SK-N-SH treated with all-trans-retinoic acid at 6 μM for 48 hours (cell line): ENCODE results near the gene PDGFB.

Experiments used
- ARNTL ChIP-seq: fragments of 450-650 bp; formaldehyde crosslinking; IDR thresholded peaks from 2 replicates; pipeline ENCODE4 v1.5.0; 2020; ENCODE audit warnings: low read depth, mild to moderate bottlenecking, moderate library complexity, borderline replicate concordance
- CSDC2 ChIP-seq: fragments of 250-450 bp; sonication (Bioruptor Pico); IDR thresholded peaks from 2 replicates; pipeline ENCODE4 v1.5.0; 2020; ENCODE audit warnings: mild to moderate bottlenecking, moderate library complexity
- ESRRG ChIP-seq: fragments of 250-450 bp; sonication (Bioruptor Pico); IDR thresholded peaks from 2 replicates; pipeline ENCODE4 v1.6.1; 2021; ENCODE audit warnings: mild to moderate bottlenecking
- ISL1 ChIP-seq: fragments of 250-450 bp; sonication (Bioruptor Pico); IDR thresholded peaks from 2 replicates; pipeline ENCODE4 v2.1.2; 2022; ENCODE audit warnings: mild to moderate bottlenecking, moderate library complexity
- TCF4 ChIP-seq: fragments of 250-450 bp; sonication (Bioruptor Pico); IDR thresholded peaks from 2 replicates; pipeline ENCODE4 v1.8.0; 2021; ENCODE audit warnings: mild to moderate bottlenecking, moderate library complexity, borderline replicate concordance
- ZNF8 ChIP-seq: fragments of 450-650 bp; formaldehyde crosslinking; IDR thresholded peaks from 2 replicates; pipeline ENCODE4 v1.5.0; 2020; ENCODE audit warnings: mild to moderate bottlenecking, moderate library complexity

DNA sequence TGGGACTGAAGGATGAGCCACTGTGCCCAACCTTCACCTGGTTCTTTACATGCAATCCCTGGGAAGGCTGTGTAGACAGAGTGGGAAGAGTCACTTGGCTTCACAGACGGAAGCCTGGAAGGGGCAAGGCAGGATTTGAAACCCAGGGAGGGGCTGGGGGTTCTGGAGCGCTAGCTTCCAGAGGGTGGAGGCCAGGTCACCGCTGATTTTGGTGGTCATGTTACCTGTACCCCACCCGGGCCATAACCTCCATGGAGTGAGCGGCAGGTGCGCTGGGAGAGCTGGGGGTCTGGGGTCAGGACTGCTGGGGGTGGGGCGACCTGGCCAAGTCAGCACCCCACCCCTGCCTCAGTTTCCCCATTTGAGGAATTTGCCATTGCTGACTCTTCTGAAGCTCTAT is 38.3 kb downstream of the PDGFB start:
- TF ChIP-seq ESRRG (CRISPR knock-in tag) = no peak
- TF ChIP-seq ZNF8 (CRISPR knock-in tag) = no peak
- TF ChIP-seq ARNTL (CRISPR knock-in tag) = no peak
- no peak for TF ChIP-seq ISL1 (CRISPR knock-in tag)
- TF ChIP-seq TCF4 (CRISPR knock-in tag) = no peak
- no peak for TF ChIP-seq CSDC2 (CRISPR knock-in tag)
